Parathyroid adenoma (tissue), 2 donors: ENCODE measurements around the gene ANKRD13D.

Experiments
- H2AFZ ChIP-seq: fragments of 300-600 bp; sonication (generic); one replicate; pipeline ENCODE4 v1.7.0; 2017; ENCODE audit warnings: antibody characterized with exemption, mild to moderate bottlenecking
- H3K27ac ChIP-seq: fragments of 300-600 bp; sonication (generic); one replicate; pipeline ENCODE4 v1.7.0; 2017
- H3K27me3 ChIP-seq: fragments of 300-600 bp; sonication (generic); one replicate; pipeline ENCODE4 v1.7.0; 2017; ENCODE audit warnings: low read length; ENCODE audit not compliant: control insufficient read depth, insufficient read depth
- H3K36me3 ChIP-seq: fragments of 300-600 bp; sonication (generic); one replicate; pipeline ENCODE4 v1.7.0; 2017; ENCODE audit warnings: low read length; ENCODE audit not compliant: control insufficient read depth, insufficient read depth
- H3K4me1 ChIP-seq: fragments of 300-600 bp; sonication (generic); one replicate; pipeline ENCODE4 v1.7.0; 2017; ENCODE audit warnings: control low read depth
- H3K4me2 ChIP-seq: fragments of 300-600 bp; sonication (generic); one replicate; pipeline ENCODE4 v1.7.0; 2017; ENCODE audit warnings: low read length
- H3K4me3 ChIP-seq: fragments of 300-600 bp; sonication (generic); one replicate; pipeline ENCODE4 v1.7.0; 2017; ENCODE audit warnings: low read depth, low read length
- H3K79me2 ChIP-seq: fragments of 300-600 bp; sonication (generic); one replicate; pipeline ENCODE4 v1.7.0; 2017; ENCODE audit warnings: control low read depth
- H3K9ac ChIP-seq: fragments of 300-600 bp; sonication (generic); one replicate; pipeline ENCODE4 v1.7.0; 2017; ENCODE audit warnings: mild to moderate bottlenecking
- H3K9me3 ChIP-seq: fragments of 300-600 bp; sonication (generic); one replicate; pipeline ENCODE4 v1.7.0; 2017; ENCODE audit warnings: low read length; ENCODE audit not compliant: control insufficient read depth
- TF ChIP-seq, protein P1 (sequence below): fragments of 300-600 bp; sonication (generic); IDR thresholded peaks from one replicate; pipeline ENCODE4 v1.7.0; 2017; ENCODE audit warnings: antibody characterized with exemption, mild to moderate bottlenecking
- donor health status: primary hyperparathyroidism.

The ANKRD13D gene

DNA sequence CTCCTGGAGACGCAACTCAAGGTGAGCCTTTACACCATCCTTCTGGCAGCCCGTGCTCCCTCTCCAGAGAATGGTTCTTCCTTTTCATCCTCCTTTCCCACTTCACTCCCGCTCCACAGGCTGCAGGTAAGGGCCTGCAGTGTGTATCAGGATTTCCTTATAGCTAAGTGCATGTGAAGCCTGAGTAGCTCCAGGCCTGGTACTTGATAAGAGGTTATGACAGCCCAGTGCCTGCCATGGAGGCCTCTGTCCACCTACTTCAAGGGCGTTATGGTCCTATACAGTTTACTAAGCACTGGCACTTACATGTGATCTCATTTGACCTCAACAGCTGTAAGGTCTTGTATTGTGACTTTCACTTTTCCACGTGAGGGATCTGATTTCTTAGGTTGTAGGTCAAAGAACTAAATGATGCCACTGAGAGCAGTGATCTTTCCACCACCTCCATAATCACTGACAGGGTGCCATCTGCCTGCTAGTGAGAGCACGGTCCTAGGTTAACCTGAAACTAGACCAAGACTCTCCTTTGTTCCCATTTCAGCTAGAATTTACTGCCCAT lies 32.3 kb downstream of the ANKRD13D start:
- Histone ChIP-seq H3K27ac (no peak overlapping the region), H3K4me1 (peaks cover 4% of the 10 kb centered on the region), H3K79me2 (peaks cover 16% of the 10 kb centered on the region), H3K27me3 (no peaks in the 10 kb centered on the region), H3K4me3 (no peak overlapping the region), H3K4me2 (no peak overlapping the region), H2AFZ (no peak overlapping the region), H3K36me3 (no peaks in the 10 kb centered on the region), H3K9ac (no peak overlapping the region), H3K9me3 (no peaks in the 10 kb centered on the region)
- TF ChIP-seq, protein P1, sequence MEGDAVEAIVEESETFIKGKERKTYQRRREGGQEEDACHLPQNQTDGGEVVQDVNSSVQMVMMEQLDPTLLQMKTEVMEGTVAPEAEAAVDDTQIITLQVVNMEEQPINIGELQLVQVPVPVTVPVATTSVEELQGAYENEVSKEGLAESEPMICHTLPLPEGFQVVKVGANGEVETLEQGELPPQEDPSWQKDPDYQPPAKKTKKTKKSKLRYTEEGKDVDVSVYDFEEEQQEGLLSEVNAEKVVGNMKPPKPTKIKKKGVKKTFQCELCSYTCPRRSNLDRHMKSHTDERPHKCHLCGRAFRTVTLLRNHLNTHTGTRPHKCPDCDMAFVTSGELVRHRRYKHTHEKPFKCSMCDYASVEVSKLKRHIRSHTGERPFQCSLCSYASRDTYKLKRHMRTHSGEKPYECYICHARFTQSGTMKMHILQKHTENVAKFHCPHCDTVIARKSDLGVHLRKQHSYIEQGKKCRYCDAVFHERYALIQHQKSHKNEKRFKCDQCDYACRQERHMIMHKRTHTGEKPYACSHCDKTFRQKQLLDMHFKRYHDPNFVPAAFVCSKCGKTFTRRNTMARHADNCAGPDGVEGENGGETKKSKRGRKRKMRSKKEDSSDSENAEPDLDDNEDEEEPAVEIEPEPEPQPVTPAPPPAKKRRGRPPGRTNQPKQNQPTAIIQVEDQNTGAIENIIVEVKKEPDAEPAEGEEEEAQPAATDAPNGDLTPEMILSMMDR: no peak

DNA sequence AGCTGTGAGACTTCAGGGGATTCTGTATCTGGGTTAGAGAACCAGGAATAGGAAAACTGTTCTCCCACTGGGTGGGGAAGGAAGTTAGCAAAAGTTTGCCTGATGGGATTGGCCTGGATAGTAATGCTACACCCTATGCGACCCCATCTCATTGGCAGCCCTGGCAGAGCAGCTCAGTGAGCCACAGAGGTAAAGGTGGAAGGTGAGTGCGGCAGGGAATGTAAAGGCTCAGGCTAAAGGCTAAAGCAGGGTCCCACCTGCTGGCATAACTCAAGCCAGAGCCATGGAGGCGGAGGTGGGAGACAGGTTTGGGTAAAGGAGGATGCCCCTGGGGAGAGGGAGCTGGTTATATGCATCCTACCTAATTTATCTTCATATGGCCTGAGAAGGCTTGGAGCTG lies 32.9 kb downstream of the ANKRD13D start:
- no peak overlapping the region for H3K4me3 ChIP-seq
- H3K27ac ChIP-seq: no peak overlapping the region
- H2AFZ ChIP-seq: no peak overlapping the region
- no peak overlapping the region for H3K4me2 ChIP-seq
- TF ChIP-seq, protein P1: no peak
- H3K27me3 ChIP-seq: no peaks in the 10 kb centered on the region
- no peaks in the 10 kb centered on the region for H3K9me3 ChIP-seq
- H3K4me1 ChIP-seq: peaks cover 4% of the 10 kb centered on the region
- peaks cover 16% of the 10 kb centered on the region for H3K79me2 ChIP-seq
- H3K36me3 ChIP-seq: no peaks in the 10 kb centered on the region
- H3K9ac ChIP-seq: no peak overlapping the region

DNA sequence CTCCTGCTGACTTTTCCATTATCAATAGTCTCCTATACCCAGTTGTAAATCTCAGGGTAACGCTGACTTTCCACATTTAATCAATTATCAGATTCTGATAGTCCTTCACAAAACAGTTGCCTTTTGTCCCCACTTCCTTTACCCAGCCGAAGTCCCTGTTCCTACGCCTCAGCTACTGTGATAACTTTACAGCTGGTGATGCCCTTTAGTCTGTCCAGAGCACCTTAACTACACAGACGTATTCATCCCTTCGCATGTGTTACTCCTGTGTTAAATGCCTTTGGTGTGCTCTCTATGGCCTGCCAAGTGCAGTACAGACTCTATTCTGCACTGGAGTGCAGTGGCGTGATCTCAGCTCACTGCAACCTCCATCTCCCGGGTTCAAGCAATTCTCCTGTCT lies 34.4 kb downstream of the ANKRD13D start:
- no peak overlapping the region for H3K9ac ChIP-seq
- H3K79me2 ChIP-seq: peaks cover 9% of the 10 kb centered on the region
- H3K4me3 ChIP-seq: no peak overlapping the region
- no peaks in the 10 kb centered on the region for H3K27me3 ChIP-seq
- no peaks in the 10 kb centered on the region for H3K9me3 ChIP-seq
- H3K4me1 ChIP-seq: peaks cover 4% of the 10 kb centered on the region
- H3K27ac ChIP-seq: no peak overlapping the region
- TF ChIP-seq, protein P1: no peak
- no peak overlapping the region for H2AFZ ChIP-seq
- no peaks in the 10 kb centered on the region for H3K36me3 ChIP-seq
- no peak overlapping the region for H3K4me2 ChIP-seq

DNA sequence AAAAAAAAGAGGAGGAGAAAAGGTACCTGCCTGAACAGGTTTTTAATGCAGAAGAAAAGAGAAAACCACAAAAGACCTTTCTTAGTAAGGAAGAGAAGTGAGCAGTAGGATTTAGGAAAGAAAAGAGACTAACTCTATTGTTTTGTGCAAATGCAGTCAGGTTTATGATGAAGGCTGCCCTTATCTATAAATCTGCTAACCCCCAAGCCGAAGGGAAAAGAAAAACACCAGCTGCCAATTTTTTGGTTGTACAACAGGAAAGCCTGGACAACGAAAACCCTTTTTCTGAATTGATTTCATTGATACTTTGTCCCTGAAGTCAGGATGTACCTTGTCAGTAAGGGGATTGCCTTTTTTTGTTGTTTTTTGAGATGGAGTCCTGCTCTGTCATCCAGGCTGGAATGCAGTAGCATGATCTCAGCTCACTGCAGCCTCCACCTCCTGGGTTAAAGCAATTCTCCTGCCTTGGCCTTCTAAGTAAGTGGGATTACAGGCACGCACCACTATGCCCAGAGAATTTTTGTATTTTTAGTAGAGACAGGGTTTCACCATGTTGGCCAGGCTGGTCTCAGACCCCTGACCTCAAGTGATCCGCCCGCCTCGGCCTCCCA lies 43.1 kb downstream of the ANKRD13D start:
- Histone ChIP-seq H3K4me1 (no peaks in the 10 kb centered on the region), H3K9ac (no peak overlapping the region), H2AFZ (no peak overlapping the region), H3K9me3 (no peaks in the 10 kb centered on the region), H3K4me3 (no peak overlapping the region), H3K79me2 (no peaks in the 10 kb centered on the region), H3K27me3 (no peaks in the 10 kb centered on the region), H3K27ac (no peak overlapping the region), H3K4me2 (no peak overlapping the region), H3K36me3 (no peaks in the 10 kb centered on the region)
- TF ChIP-seq, protein P1: no peak

DNA sequence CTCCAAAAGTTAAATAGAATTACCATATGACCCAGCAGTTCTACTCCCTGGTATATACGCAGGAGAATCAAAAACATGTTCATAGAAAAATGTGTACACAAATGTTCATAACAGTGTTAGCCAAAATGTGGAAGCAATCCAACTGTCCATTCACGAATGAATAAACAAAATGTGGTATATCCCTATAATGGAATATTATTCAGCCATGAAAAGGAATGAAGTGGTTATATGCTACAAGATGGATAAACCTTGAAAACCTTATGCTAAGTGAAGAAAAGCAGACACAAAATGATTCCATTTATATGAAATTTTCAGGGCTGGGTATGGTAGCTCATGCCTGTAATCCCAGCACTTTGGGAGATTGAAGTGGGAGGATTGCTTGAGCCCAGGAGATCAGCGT lies 48.2 kb downstream of the ANKRD13D start:
- Histone ChIP-seq H3K27me3 (no peaks in the 10 kb centered on the region), H3K79me2 (no peaks in the 10 kb centered on the region), H3K9me3 (no peaks in the 10 kb centered on the region), H2AFZ (no peak overlapping the region), H3K27ac (no peak overlapping the region), H3K36me3 (no peaks in the 10 kb centered on the region), H3K4me2 (no peak overlapping the region), H3K4me1 (no peaks in the 10 kb centered on the region), H3K9ac (no peak overlapping the region), H3K4me3 (no peak overlapping the region)
- TF ChIP-seq, protein P1: no peak
